Measurements from ENCODE around the gene DHRS7C.

The DHRS7C gene

GRCh38 chr17:9790889-9791876 is at the start of gene DHRS7C:
Gene DHRS7C, minus strand, starts transcription at chr17:9791592. Its CDS starts 308 bp downstream, at chr17:9791284.
- DNase-seq = no peak

GRCh38 chr17:9839433-9839832 is 48.0 kb upstream of the DHRS7C start:
- DNase-seq = no peak

GRCh38 chr17:9837551-9838471 is 46.4 kb upstream of the DHRS7C start:
- DNase-seq = no peak

GRCh38 chr17:9833922-9834321 is 42.5 kb upstream of the DHRS7C start:
- DNase-seq = no peak

GRCh38 chr17:9830711-9831110 is 39.3 kb upstream of the DHRS7C start:
- DNase-seq = no peak

- DNase-seq = no peak
Observed at GRCh38 chr17:9829343-9829742, 38.0 kb upstream of the DHRS7C start.

- no peak for DNase-seq
Observed at GRCh38 chr17:9828296-9829295, 37.2 kb upstream of the DHRS7C start.

GRCh38 chr17:9825641-9826150 is 34.3 kb upstream of the DHRS7C start, which contains the start of gene GLP2R:
Gene GLP2R, plus strand, starts transcription at chr17:9825924. Its CDS starts 140 bp downstream, at chr17:9826064.
- DNase-seq = no peak

GRCh38 chr17:9824797-9825338 is 33.5 kb upstream of the DHRS7C start:
- no peak for DNase-seq

GRCh38 chr17:9824094-9824493 is 32.7 kb upstream of the DHRS7C start:
- DNase-seq = no peak

- no peak for DNase-seq
Observed at GRCh38 chr17:9821921-9822320, 30.5 kb upstream of the DHRS7C start, which contains the start of gene GSG1L2. Gene GSG1L2, minus strand, starts transcription at chr17:9822079. Its CDS starts 8 bp downstream, at chr17:9822071.

- no peak for DNase-seq
Observed at GRCh38 chr17:9820448-9820847, 29.1 kb upstream of the DHRS7C start.

- DNase-seq = no peak
Observed at GRCh38 chr17:9818760-9819159, 27.4 kb upstream of the DHRS7C start.

- no peak for DNase-seq
Observed at GRCh38 chr17:9817086-9817485, 25.7 kb upstream of the DHRS7C start.

GRCh38 chr17:9816472-9816871 is 25.1 kb upstream of the DHRS7C start:
- DNase-seq = no peak

GRCh38 chr17:9814337-9814945 is 23.0 kb upstream of the DHRS7C start:
- DNase-seq = no peak

- DNase-seq = no peak
Observed at GRCh38 chr17:9813166-9813565, 21.8 kb upstream of the DHRS7C start.

GRCh38 chr17:9811537-9811936 is 20.1 kb upstream of the DHRS7C start:
- DNase-seq = no peak

GRCh38 chr17:9811086-9811485 is 19.7 kb upstream of the DHRS7C start:
- DNase-seq = no peak

GRCh38 chr17:9810100-9810949 is 18.9 kb upstream of the DHRS7C start:
- DNase-seq = no peak

Data from activated naive CD4-positive, alpha-beta T cell treated with Interleukin-2 at 50 U/mL for 16 hours (primary cell).